OCI-LY7 (cell line): Measurements from ENCODE around the gene PHF19. TPM values are rescaled to one million over a fixed set of nuclear protein-coding genes. Genes with fewer than 3 reads are reported as not detected.

Source experiments
- BruUV-seq: library from RNA; stranded (reverse); fragments of 400-500 nt; replicated peaks from 2 replicates; lab custom pipeline; 2021; lab: Mats Ljungman, UMichigan
- CTCF ChIA-PET: fragments of 300-600 bp; sonication (Branson Sonifier 250); formaldehyde crosslinking; loops from one replicate; lab custom pipeline; 2022; ENCODE audit warnings: antibody characterized with exemption; ENCODE audit not compliant: unreplicated experiment; lab: Charles Lee
- POLR2A ChIA-PET: fragments of 300-600 bp; sonication (Branson Sonifier 250); formaldehyde crosslinking; loops from one replicate; lab custom pipeline; 2022; ENCODE audit warnings: antibody characterized with exemption; lab: Charles Lee
- DNase-seq: peaks from one replicate; pipeline ENCODE4 v3.0.0-alpha.2; 2015; ENCODE audit warnings: low spot score
- H2AFZ ChIP-seq: fragments of 200-600 bp; sonication (generic), shearing (Covaris generic); 2 replicates; pipeline ENCODE4 v1.6.1; 2014; ENCODE audit warnings: mild to moderate bottlenecking, antibody characterized with exemption, low read length, moderate library complexity
- H3K27ac ChIP-seq: fragments of 200-600 bp; sonication (generic); 2 replicates; pipeline ENCODE4 v1.5.1; 2014; ENCODE audit warnings: mixed run types, low read depth, mild to moderate bottlenecking, moderate library complexity, low read length, inconsistent platforms; ENCODE audit not compliant: poor library complexity, severe bottlenecking
- H3K36me3 ChIP-seq: fragments of 200-600 bp; sonication (generic); 2 replicates; pipeline ENCODE4 v1.6.1; 2014; ENCODE audit warnings: mild to moderate bottlenecking, antibody characterized with exemption, low read length, moderate library complexity, mixed read lengths; ENCODE audit not compliant: insufficient read depth
- H3K4me1 ChIP-seq: fragments of 200-600 bp; sonication (generic); 2 replicates; pipeline ENCODE4 v1.5.1; 2014; ENCODE audit warnings: mild to moderate bottlenecking, low read length; ENCODE audit not compliant: insufficient read depth, poor library complexity, severe bottlenecking
- H3K4me2 ChIP-seq: fragments of 200-600 bp; sonication (generic); 2 replicates; pipeline ENCODE4 v1.6.1; 2014; ENCODE audit warnings: mild to moderate bottlenecking, low read length
- H3K4me3 ChIP-seq: fragments of 200-600 bp; sonication (generic); 2 replicates; pipeline ENCODE4 v1.5.1; 2014; ENCODE audit warnings: mild to moderate bottlenecking, low read depth, low read length; ENCODE audit not compliant: poor library complexity, severe bottlenecking
- H3K79me2 ChIP-seq: fragments of 200-600 bp; sonication (generic); 2 replicates; pipeline ENCODE4 v1.6.1; 2016; ENCODE audit warnings: low read depth, mild to moderate bottlenecking, low read length, moderate library complexity, mixed read lengths; ENCODE audit not compliant: insufficient read depth
- H3K9me2 ChIP-seq: fragments of 200-600 bp; sonication (generic); 2 replicates; pipeline ENCODE4 v1.6.1; 2016; ENCODE audit warnings: mild to moderate bottlenecking, low read length, mixed read lengths; ENCODE audit not compliant: insufficient read depth
- H3K9me3 ChIP-seq: fragments of 200-600 bp; sonication (generic); 2 replicates; pipeline ENCODE4 v1.6.1; 2014; ENCODE audit warnings: mild to moderate bottlenecking, mixed run types, low read length, mixed read lengths
- H4K20me1 ChIP-seq: fragments of 200-600 bp; sonication (generic); 2 replicates; pipeline ENCODE4 v1.6.1; 2014; ENCODE audit warnings: mild to moderate bottlenecking, antibody characterized with exemption, low read length, moderate library complexity, mixed read lengths; ENCODE audit not compliant: insufficient read depth
- EZH2phosphoT487 ChIP-seq: fragments of 200-600 bp; sonication (generic); IDR thresholded peaks from 2 replicates; pipeline ENCODE4 v1.6.1; 2018; ENCODE audit warnings: low read depth, borderline replicate concordance, mild to moderate bottlenecking, mixed run types, antibody characterized with exemption, low read length, moderate library complexity, mixed read lengths
- intact Hi-C: fragments of 100-400 bp; cut with micrococcal nuclease; formaldehyde crosslinking; loops from one replicate; pipeline ENCODE4 v1.10.0; 2022; ENCODE audit not compliant: unreplicated experiment
- total RNA-seq, 2 experiments: library from RNA; depleted of rRNA in 1 of 2; stranded (reverse); fragments of >200 nt in 1 of 2; shearing (Covaris generic) in 1 of 2; gene quantifications; 2 replicates each; pipeline ENCODE4 v1.2.3, GENCODE V29; 2014 to 2022
- TF ChIP-seq, protein P1 (sequence below): fragments of 200-600 bp; sonication (generic); conservative IDR thresholded peaks from 2 replicates; pipeline ENCODE4 v1.5.1; 2014; ENCODE audit warnings: mild to moderate bottlenecking, antibody characterized with exemption, low read length, moderate library complexity, mixed read lengths

The PHF19 gene
- total RNA-seq, 2 experiments from 2014 or later = 102 to 214 TPM

DNA sequence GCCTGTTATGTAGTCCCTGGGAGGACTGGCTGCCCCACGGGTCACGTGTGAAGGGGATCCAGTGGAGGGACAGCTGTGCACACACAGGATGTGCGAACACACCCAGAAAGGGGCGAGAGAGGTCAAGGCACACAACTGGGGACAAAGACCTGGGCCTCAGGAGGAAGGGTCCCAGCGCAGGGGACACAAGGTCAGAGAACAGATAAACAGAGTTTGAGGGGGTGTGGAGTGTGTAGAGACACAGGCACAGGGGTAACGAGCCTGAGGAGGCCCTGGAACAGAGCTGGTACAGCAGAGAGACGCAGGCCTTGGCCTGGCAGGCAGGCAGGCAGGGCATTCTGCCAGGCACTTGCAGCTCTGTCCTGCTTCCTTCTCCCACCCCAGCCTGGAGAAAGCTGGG lies 19.5 kb downstream of the PHF19 start:
- DNase-seq = no peak
- no peak overlapping the region for H3K4me2 ChIP-seq
- no peak for TF ChIP-seq EZH2phosphoT487
- TF ChIP-seq, protein P1, sequence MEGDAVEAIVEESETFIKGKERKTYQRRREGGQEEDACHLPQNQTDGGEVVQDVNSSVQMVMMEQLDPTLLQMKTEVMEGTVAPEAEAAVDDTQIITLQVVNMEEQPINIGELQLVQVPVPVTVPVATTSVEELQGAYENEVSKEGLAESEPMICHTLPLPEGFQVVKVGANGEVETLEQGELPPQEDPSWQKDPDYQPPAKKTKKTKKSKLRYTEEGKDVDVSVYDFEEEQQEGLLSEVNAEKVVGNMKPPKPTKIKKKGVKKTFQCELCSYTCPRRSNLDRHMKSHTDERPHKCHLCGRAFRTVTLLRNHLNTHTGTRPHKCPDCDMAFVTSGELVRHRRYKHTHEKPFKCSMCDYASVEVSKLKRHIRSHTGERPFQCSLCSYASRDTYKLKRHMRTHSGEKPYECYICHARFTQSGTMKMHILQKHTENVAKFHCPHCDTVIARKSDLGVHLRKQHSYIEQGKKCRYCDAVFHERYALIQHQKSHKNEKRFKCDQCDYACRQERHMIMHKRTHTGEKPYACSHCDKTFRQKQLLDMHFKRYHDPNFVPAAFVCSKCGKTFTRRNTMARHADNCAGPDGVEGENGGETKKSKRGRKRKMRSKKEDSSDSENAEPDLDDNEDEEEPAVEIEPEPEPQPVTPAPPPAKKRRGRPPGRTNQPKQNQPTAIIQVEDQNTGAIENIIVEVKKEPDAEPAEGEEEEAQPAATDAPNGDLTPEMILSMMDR = no peak
- ChIA-PET POLR2A (no interaction called here), CTCF (no interaction called here)
- no peak overlapping the region for H2AFZ ChIP-seq
- H3K4me1 ChIP-seq = no peaks in the 10 kb centered on the region
- no peaks in the 10 kb centered on the region for H3K79me2 ChIP-seq
- H4K20me1 ChIP-seq = no peaks in the 10 kb centered on the region
- no peak overlapping the region for H3K27ac ChIP-seq
- BruUV-seq = no TSS peak
- intact Hi-C loops = no loop called here
- no peak overlapping the region for H3K4me3 ChIP-seq
- H3K9me3 ChIP-seq = no peaks in the 10 kb centered on the region
- no peaks in the 10 kb centered on the region for H3K9me2 ChIP-seq
- peaks cover 97% of the 10 kb centered on the region for H3K36me3 ChIP-seq

DNA sequence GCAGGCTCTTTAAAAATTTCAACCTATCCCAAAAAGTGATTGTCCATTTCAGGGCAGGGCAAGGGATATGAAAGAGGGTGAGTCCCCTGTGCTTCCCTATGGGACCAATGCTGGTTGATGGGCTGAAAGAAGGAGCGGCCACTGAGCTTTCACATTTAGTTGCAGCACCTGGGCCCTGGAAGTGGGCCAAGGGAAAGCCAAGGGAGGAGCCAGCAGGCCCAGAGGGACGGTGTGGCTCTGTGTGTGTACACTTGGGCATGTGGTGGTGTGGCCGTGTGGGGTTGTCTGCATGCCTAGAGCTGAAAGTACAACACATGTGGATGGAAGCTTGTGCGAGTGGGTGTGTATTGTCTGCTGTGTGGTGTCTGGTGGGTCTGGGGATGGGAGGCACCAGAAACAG lies 20.3 kb downstream of the PHF19 start:
- no peaks in the 10 kb centered on the region for H3K79me2 ChIP-seq
- ChIA-PET POLR2A (no interaction called here), CTCF (no interaction called here)
- no peak overlapping the region for H3K4me3 ChIP-seq
- no peaks in the 10 kb centered on the region for H3K4me1 ChIP-seq
- intact Hi-C loops = no loop called here
- no peaks in the 10 kb centered on the region for H3K9me2 ChIP-seq
- H3K9me3 ChIP-seq = no peaks in the 10 kb centered on the region
- no peak overlapping the region for H3K27ac ChIP-seq
- no peak for DNase-seq
- H3K4me2 ChIP-seq = no peak overlapping the region
- no peaks in the 10 kb centered on the region for H4K20me1 ChIP-seq
- H3K36me3 ChIP-seq = peaks cover 97% of the 10 kb centered on the region
- H2AFZ ChIP-seq = no peak overlapping the region
- BruUV-seq = no TSS peak
- TF ChIP-seq, protein P1 = no peak
- TF ChIP-seq EZH2phosphoT487 = no peak

DNA sequence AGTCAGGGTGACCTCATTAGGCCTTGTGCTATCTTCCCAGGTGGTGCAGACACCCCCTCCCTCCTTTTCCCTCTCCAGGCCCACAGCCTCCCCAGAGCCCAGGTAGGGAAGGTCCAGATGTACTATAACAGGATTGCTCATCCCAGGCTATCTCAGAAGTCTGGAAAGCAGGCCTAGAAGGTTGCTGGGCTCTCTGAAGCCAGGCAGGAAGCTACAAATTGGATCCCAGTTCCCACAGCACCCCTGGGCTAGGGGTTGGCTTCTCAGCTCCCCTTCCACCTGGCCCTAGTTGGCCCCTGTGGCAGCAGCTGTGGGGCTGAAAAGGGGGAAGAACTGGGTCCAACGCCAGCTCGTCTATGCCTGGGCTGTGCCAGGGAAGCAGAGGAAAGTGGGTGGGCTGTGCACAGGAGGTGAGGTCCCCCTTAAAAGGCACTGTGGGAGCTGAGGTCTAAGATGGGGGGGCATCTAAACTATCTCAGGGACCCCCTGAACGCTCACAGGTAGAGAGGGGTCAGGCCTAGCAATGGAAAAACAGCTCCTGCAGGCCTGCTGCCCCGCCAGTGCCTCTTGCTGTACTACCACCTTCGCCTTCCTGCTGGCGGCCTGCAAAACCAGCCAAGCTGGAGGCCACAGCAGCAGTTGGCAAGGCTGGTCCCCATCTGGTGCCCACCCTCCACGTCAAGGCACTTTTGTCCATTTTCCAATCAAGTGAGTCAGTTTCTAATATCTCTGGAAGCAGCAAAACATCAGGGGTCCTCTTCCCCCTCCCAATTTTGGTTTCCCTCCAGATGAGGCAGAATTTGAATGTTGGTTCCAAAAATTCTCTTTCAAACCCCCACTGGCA lies 20.9 kb downstream of the PHF19 start:
- no peak for DNase-seq
- no peak overlapping the region for H2AFZ ChIP-seq
- TSS peak; percentile 12 for BruUV-seq
- intact Hi-C loops = no loop called here
- H3K79me2 ChIP-seq = no peaks in the 10 kb centered on the region
- no peak overlapping the region for H3K4me2 ChIP-seq
- H3K4me3 ChIP-seq = no peak overlapping the region
- H3K4me1 ChIP-seq = no peaks in the 10 kb centered on the region
- H3K36me3 ChIP-seq = peaks cover 97% of the 10 kb centered on the region
- ChIA-PET POLR2A (no interaction called here), CTCF (no interaction called here)
- TF ChIP-seq EZH2phosphoT487 = no peak
- TF ChIP-seq, protein P1 = no peak
- no peaks in the 10 kb centered on the region for H3K9me3 ChIP-seq
- no peaks in the 10 kb centered on the region for H3K9me2 ChIP-seq
- H4K20me1 ChIP-seq = no peaks in the 10 kb centered on the region
- H3K27ac ChIP-seq = no peak overlapping the region
